HEK293T (cell line): ENCODE measurements around the gene HSH2D.

Source experiments
- CTBP1 ChIP-seq: fragments of 450-650 bp; IDR thresholded peaks from 2 replicates; pipeline ENCODE4 v1.6.1; 2016; ENCODE audit warnings: borderline replicate concordance
- ELF4 ChIP-seq: fragments of 450-650 bp; IDR thresholded peaks from 2 replicates; pipeline ENCODE4 v1.6.1; 2017; ENCODE audit warnings: antibody characterized with exemption
- FOXA1 ChIP-seq: fragments of 450-650 bp; IDR thresholded peaks from 2 replicates; pipeline ENCODE4 v1.6.1; 2016; ENCODE audit warnings: mild to moderate bottlenecking
- L3MBTL2 ChIP-seq: fragments of 450-650 bp; conservative IDR thresholded peaks from 2 replicates; pipeline ENCODE4 v1.6.1; 2016; ENCODE audit warnings: mild to moderate bottlenecking

- TF ChIP-seq ELF4 = no peak
- TF ChIP-seq CTBP1 = no peak
- TF ChIP-seq FOXA1 = no peak
- TF ChIP-seq L3MBTL2 = no peak
Observed at GRCh38 chr19:16168465-16169081, 25.1 kb downstream of the HSH2D start.
